GM13977 (cell line): ENCODE measurements around the gene ZRANB3.

Experiments used
- DNase-seq: peaks from one replicate; pipeline ENCODE4 v3.0.0; 2012; ENCODE audit warnings: low spot score
- in situ Hi-C: fragments of 300-500 bp; cut with MboI; formaldehyde crosslinking; loops from one replicate; pipeline ENCODE4 v1.12.0; 2022; ENCODE audit warnings: low sequenced_read_pairs, low pct_unique_long_range_greater_than_20kb, mixed read lengths, inconsistent platforms; ENCODE audit not compliant: unreplicated experiment
- TF ChIP-seq, protein P1 (sequence below): IDR thresholded peaks from 2 replicates; pipeline ENCODE4 v1.5.1; 2012; ENCODE audit warnings: mild to moderate bottlenecking, control low read depth; ENCODE audit not compliant: insufficient read depth; ENCODE audit errors: extremely low read depth, missing control alignments

Gene ZRANB3

DNA sequence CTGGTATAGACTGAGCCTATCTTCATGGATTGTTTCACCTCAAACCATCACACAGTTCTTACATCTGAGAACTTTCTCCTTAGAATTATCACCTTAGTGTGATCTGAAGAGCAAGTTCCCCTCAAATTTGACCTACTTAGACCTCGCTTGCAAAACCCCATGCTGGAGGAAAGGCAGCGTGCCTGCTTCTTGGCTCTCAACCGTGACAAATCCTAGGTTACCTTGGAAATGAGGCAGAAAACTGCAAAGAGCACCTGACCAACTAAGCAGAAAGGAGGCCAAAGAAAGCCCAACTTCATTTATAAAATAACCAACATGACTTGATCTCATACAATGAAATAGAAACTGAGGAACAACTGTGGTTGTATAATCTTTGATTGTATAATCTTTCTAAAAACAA is 332.5 kb downstream of the ZRANB3 start:
- TF ChIP-seq, protein P1, sequence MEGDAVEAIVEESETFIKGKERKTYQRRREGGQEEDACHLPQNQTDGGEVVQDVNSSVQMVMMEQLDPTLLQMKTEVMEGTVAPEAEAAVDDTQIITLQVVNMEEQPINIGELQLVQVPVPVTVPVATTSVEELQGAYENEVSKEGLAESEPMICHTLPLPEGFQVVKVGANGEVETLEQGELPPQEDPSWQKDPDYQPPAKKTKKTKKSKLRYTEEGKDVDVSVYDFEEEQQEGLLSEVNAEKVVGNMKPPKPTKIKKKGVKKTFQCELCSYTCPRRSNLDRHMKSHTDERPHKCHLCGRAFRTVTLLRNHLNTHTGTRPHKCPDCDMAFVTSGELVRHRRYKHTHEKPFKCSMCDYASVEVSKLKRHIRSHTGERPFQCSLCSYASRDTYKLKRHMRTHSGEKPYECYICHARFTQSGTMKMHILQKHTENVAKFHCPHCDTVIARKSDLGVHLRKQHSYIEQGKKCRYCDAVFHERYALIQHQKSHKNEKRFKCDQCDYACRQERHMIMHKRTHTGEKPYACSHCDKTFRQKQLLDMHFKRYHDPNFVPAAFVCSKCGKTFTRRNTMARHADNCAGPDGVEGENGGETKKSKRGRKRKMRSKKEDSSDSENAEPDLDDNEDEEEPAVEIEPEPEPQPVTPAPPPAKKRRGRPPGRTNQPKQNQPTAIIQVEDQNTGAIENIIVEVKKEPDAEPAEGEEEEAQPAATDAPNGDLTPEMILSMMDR = no peak
- no peak for DNase-seq
- in situ Hi-C loops = no loop called here

DNA sequence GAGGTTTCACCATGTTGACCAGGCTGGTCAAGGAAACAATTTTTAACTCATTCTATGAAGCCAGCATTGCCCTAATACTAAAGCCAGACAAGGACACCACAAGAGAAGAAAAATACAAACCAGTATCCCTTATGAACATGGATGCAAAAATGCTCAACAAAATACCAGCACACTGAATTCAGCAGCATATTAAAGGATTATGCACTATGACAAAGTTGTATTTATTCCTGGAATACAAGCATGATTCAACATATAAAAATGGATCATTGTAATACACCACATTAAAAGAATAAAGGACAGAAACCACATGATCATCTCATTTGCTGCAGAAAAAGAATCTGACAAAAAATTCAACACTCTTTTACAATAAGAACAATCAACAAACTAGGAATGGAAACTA is 340.2 kb downstream of the ZRANB3 start:
- in situ Hi-C loops = no loop called here
- DNase-seq = no peak
- TF ChIP-seq, protein P1 = no peak

DNA sequence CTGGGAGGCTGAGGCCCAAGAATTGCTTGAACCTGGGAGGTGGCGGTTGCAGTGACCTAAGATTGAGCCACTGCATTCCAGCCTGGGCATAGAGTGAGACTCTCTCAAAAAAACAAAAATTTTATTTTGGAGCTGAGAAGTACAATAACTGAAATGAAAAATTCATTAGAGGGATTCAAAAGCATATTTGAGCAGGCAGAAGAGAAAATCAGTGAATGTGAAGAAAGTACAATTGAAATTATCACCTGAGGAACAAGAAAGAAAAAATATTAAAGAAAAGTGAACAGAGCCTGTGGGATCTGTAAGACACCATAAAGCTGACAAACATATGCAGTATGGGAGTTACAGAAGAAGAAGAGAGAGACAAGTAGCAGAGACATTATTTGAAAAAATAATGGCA is 341.9 kb downstream of the ZRANB3 start:
- TF ChIP-seq, protein P1 = no peak
- in situ Hi-C loops = no loop called here
- DNase-seq = no peak

DNA sequence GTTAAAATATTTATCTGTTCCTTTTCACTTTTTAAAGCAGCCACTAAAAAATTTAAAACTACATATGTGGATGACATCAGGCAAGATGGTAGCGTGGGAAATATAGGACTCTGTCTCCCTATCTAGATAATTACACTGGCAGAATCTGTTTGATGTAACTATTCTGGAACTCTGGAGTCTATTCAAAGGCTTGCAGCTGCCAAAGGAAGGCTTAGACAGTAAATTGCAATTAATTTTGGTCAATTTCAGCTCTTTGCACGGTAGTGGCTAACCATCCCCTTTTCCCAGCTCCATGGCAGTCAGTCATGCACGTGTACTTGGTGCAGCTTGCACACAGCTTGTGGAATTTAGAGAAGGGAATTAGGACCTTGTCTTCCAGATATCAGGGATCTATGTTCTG is 343.7 kb downstream of the ZRANB3 start:
- in situ Hi-C loops = no loop called here
- no peak for DNase-seq
- TF ChIP-seq, protein P1 = no peak

DNA sequence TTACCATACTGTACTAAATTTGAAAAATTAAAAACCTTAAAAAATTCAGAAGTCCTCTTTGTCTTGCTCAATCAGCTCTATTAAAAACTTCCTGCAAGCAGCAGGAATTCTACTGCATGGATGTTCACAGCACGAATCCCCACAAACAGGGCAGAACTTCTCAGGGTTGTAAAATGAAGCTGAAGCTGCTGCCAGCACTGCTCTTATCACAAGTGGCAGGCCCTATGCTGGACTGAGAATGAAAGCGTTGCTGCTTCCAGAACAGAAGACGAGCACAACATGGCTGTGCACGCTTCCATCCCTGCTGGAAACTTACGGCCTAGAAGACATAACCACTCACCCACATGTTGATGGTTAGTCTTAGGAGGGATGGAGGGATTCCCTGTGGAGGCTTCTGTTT is 345.0 kb downstream of the ZRANB3 start:
- DNase-seq = no peak
- TF ChIP-seq, protein P1 = no peak
- in situ Hi-C loops = no loop called here

DNA sequence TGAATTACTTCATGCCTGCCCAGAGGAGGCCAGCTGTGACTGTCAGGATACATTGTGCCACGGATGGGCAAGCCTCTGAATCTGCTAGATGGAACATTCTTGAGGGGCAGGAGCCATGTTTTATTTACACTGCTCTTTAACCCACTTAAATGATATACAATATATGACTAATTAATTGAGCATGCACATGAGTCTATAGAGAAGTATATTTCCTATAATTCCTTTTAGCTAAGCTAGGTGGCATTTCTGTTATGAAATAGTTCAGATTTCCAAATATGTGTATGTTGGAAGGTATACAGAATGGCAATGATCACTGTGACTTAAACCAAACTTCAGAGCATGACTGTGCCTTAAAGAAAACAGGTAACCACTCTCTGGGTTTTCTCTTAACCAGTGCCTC is 347.2 kb downstream of the ZRANB3 start:
- in situ Hi-C loops = no loop called here
- DNase-seq = no peak
- TF ChIP-seq, protein P1 = no peak

DNA sequence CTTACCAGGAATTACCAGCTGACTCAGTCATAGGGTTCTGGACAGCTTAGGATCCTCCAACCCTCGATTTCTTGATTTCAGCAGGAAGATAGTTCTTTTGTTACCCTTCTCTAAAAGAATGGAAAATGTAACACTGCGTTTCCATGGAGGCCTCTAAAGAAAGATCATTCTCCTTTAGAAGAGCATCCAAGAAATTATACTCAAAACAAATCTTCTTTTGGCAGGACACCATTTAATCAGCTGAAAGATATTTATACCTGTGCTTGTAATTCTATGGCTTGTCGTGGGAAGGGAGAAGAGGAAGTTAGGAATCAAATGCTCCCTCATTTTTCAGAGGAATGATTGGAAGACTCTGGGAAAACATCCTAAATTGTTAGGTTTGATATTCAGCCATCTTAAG is 348.4 kb downstream of the ZRANB3 start:
- DNase-seq = no peak
- TF ChIP-seq, protein P1 = no peak
- in situ Hi-C loops = no loop called here
